Measurements from ENCODE around the gene WDR82.

- TF ChIP-seq CTCF (IDR thresholded peaks at IDR 0.05) (no peak), EP300 (IDR thresholded peaks at IDR 0.05) (no peak), POLR2A (IDR thresholded peaks at IDR 0.05) (no peak), POLR2AphosphoS5 (IDR thresholded peaks at IDR 0.05) (no peak)
Observed at GRCh38 chr3:52245322-52246263, 32.9 kb downstream of the WDR82 start, which contains the start of gene PPM1M.
